Subcutaneous adipose tissue (tissue), 4 donors: Measurements from ENCODE around the gene HYAL1. TPM values are rescaled to one million over a fixed set of nuclear protein-coding genes. Genes with fewer than 3 reads are reported as not detected.

Source experiments
- total RNA-seq, 4 donors: library from RNA; depleted of rRNA; stranded (reverse); fragments of >200 nt; gene quantifications; one replicate each; pipeline ENCODE4 v1.1.0, GENCODE V29; 2016
- TF ChIP-seq, protein P1 (sequence below): fragments of 450-650 bp; IDR thresholded peaks from one replicate; pipeline ENCODE4 v1.5.1; 2016; ENCODE audit warnings: low read depth, mild to moderate bottlenecking, control low read depth, antibody characterized with exemption, moderate library complexity

Gene HYAL1
- total RNA-seq, 4 donors from 2014 or later = 3.1 to 13.8 (median 4.7) TPM

DNA sequence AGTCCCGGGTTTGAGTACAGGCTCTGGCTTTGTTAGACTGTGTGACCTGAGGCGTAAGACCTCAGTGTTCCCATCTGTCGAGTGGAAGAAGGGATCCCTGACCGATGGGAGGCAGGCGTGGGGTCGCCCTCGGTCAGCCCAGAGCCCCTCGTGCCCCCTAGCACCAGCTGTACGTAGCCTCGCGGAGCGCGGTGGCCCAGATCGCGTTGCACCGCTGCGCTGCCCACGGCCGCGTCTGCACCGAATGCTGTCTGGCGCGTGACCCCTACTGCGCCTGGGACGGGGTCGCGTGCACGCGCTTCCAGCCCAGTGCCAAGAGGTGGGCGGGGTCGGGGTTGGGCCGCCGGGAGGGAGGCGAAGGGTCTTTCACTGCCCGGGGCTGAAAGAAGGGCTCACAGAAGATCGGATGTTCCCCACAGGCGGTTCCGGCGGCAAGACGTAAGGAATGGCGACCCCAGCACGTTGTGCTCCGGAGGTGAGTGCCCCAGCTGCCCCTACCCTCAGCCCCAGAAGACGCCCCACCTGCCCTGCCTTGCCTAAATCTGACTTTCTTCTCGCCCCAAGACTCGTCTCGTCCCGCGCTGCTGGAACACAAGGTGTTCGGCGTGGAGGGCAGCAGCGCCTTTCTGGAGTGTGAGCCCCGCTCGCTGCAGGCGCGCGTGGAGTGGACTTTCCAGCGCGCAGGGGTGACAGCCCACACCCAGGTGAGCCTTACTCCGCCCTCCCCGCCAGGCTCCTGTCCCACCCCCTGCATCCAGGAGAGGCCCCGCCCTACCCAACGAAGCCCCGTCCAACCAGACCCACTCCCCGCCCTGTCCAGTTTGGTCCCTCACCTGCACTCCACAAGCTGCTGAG is 28.0 kb downstream of the HYAL1 start:
- TF ChIP-seq, protein P1, sequence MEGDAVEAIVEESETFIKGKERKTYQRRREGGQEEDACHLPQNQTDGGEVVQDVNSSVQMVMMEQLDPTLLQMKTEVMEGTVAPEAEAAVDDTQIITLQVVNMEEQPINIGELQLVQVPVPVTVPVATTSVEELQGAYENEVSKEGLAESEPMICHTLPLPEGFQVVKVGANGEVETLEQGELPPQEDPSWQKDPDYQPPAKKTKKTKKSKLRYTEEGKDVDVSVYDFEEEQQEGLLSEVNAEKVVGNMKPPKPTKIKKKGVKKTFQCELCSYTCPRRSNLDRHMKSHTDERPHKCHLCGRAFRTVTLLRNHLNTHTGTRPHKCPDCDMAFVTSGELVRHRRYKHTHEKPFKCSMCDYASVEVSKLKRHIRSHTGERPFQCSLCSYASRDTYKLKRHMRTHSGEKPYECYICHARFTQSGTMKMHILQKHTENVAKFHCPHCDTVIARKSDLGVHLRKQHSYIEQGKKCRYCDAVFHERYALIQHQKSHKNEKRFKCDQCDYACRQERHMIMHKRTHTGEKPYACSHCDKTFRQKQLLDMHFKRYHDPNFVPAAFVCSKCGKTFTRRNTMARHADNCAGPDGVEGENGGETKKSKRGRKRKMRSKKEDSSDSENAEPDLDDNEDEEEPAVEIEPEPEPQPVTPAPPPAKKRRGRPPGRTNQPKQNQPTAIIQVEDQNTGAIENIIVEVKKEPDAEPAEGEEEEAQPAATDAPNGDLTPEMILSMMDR = no peak

DNA sequence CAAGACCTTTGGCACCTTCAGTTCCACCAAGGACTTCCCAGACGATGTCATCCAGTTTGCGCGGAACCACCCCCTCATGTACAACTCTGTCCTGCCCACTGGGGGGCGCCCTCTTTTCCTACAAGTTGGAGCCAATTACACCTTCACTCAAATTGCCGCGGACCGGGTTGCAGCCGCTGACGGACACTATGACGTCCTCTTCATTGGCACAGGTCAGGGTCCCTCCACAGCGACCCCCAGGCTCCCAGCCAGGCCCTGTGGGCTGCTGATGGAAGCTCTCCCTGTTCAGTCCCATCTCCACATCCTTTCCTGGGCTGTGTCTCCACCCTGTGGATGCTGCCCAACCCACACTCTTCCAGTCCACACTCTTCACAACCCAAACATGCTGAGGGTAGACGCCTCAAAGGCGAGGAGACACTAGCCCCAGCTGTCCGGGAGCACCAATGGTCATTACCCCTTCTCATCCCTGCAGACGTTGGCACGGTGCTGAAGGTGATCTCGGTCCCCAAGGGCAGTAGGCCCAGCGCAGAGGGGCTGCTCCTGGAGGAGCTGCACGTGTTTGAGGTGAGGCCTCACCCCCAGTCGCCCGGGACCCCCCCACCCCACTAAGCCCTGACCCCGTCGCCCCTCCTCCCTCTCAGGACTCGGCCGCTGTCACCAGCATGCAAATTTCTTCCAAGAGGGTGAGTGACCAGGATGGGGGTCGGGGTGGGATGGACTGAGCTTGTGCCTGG is 28.8 kb downstream of the HYAL1 start:
- TF ChIP-seq, protein P1 = no peak

DNA sequence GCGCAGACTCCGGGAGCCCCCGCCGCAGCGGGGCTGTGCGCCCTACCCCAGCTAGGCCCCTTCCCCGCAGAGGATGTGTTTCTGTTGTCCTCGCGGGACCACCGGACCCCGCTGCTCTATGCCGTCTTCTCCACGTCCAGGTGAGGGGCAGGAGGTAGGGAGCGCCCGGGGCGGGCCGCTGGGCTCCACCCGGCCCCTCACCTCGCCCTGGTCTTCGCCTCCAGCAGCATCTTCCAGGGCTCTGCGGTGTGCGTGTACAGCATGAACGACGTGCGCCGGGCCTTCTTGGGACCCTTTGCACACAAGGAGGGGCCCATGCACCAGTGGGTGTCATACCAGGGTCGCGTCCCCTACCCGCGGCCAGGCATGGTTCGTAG is 29.7 kb downstream of the HYAL1 start:
- TF ChIP-seq, protein P1 = no peak

DNA sequence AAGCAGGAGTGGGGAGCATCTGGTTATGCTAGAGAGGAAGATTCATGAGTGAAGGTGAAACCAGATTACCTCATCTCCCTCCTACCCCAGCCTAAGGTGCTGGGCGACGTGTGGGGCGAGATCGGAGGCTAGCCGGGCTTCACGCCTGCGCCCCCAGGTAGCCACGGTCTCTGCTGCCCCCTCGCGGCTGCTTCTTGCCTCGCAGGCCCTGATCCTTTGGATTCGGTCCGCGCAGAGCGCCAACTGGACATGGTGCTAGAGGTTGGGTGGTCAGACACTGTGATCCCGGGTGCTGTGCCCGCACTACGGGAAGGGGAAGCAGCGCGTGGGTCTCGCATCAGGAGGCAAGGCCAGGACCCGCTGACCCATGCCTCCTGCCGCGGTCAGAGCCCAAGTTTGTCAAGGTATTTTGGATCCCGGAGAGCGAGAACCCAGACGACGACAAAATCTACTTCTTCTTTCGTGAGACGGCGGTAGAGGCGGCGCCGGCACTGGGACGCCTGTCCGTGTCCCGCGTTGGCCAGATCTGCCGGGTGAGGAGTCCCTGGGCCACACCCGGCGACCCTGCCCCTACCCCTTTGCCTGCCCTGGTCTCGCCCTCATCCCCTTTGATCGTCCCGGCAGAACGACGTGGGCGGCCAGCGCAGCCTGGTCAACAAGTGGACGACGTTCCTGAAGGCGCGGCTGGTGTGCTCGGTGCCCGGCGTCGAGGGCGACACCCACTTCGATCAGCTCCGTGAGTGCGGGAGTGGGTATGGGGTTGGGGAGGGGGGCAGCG is 30.3 kb downstream of the HYAL1 start:
- TF ChIP-seq, protein P1 = no peak

DNA sequence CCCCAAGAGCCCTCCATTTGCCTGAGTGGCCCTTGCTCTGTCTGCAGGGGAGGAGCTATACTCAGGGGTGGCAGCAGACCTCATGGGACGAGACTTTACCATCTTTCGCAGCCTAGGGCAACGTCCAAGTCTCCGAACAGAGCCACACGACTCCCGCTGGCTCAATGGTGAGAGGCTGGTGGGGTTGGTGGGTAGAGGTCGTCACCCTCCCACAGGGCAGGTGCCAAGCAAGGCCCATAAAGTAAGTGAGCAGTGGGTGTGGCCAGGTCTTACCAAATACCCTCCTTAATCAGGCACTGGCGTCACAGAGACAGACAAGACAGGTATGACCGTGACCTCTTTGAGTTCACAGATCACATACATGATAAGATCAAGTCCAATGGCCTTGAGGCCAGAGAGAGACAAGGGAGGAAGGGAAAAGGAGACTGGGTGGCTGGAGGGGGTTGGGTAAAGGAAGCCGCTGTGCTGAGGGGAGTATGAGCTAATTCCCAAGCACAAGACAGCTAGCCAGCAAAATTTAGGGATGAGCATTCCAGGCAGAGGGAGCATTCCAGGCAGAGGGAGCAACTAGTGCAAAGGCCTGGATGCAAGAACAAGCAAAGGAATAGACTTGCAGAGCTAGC is 31.9 kb downstream of the HYAL1 start:
- TF ChIP-seq, protein P1 = no peak

DNA sequence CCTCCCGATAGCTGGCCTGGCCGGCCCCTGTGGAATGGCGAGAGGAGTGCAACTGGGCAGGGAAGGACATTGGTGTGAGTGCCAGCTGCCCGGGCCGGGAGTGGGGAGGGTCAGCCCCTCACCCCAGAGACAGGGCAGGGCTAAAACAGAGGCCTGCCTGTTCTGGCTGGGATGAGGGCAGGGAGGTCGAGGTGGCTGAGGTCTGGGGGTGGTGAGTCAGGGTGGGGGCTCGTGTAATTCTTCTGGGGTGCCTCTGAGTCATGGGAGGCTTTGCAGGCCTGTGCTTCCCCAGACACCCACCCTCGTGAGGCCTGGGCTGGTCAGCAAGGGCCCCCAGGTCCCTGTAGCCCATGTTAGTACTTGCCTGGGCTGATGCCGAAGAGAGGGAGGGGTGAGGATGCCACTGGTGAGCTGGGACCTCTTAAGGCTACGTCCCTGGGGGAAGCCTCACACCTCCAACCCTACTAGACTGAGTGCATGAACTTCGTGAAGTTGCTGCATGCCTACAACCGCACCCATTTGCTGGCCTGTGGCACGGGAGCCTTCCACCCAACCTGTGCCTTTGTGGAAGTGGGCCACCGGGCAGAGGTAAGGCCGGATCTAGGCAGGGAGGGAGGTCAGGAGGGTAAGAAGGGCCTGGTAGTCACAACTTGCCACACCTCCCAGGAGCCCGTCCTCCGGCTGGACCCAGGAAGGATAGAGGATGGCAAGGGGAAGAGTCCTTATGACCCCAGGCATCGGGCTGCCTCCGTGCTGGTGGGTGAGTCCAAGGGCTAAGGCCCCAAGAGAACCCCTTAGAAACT is 32.8 kb downstream of the HYAL1 start:
- TF ChIP-seq, protein P1 = no peak
